Mesendoderm (in vitro differentiated cells): Measurements from ENCODE around the gene MICU1.
"Not testable (repeated sequence)": the region's sequence is repeated elsewhere in the genome, so short reads cannot be mapped to it uniquely, and the experiment has no call there.

Experiments used
- DNase-seq: peaks from one replicate; pipeline ENCODE4 v3.0.0; 2013
- H2AK5ac ChIP-seq: 2 replicates; pipeline ENCODE4 v1.6.1; 2013; ENCODE audit warnings: low read length, inconsistent platforms
- H2BK120ac ChIP-seq: 2 replicates; pipeline ENCODE4 v1.6.1; 2013; ENCODE audit warnings: low read depth, mild to moderate bottlenecking, low read length, moderate library complexity, mixed read lengths
- H2BK15ac ChIP-seq: replicated peaks from 2 replicates; pipeline ENCODE4 v1.6.1; 2013; ENCODE audit warnings: low read depth, mild to moderate bottlenecking, moderate library complexity
- H2BK5ac ChIP-seq: 2 replicates; pipeline ENCODE4 v1.6.1; 2013; ENCODE audit warnings: low read length, inconsistent platforms
- H3K18ac ChIP-seq: 2 replicates; pipeline ENCODE4 v1.6.1; 2013; ENCODE audit warnings: mild to moderate bottlenecking, low read length, mixed read lengths
- H3K23ac ChIP-seq: one replicate; pipeline ENCODE4 v1.6.1; 2013; ENCODE audit warnings: low read length
- H3K27ac ChIP-seq: 2 replicates; pipeline ENCODE4 v1.5.1; 2013; ENCODE audit warnings: low read depth, mild to moderate bottlenecking, inconsistent platforms, low read length, moderate library complexity
- H3K27me3 ChIP-seq: 2 replicates; pipeline ENCODE4 v1.6.1; 2013; ENCODE audit warnings: low read length, control low read depth, mild to moderate bottlenecking, inconsistent platforms; ENCODE audit not compliant: insufficient read depth, poor library complexity
- H3K36me3 ChIP-seq: 2 replicates; pipeline ENCODE4 v1.6.1; 2013; ENCODE audit warnings: low read length, inconsistent platforms; ENCODE audit not compliant: control insufficient read depth, insufficient read depth
- H3K4ac ChIP-seq: one replicate; pipeline ENCODE4 v1.6.1; 2013; ENCODE audit warnings: low read depth, mild to moderate bottlenecking, low read length, moderate library complexity
- H3K4me1 ChIP-seq: 2 replicates; pipeline ENCODE4 v1.6.1; 2013; ENCODE audit warnings: low read depth, low read length, inconsistent platforms; ENCODE audit not compliant: control insufficient read depth
- H3K4me2 ChIP-seq: 2 replicates; pipeline ENCODE4 v1.6.1; 2013; ENCODE audit warnings: low read length
- H3K4me3 ChIP-seq: 2 replicates; pipeline ENCODE4 v1.5.1; 2013; ENCODE audit warnings: mild to moderate bottlenecking, low read length
- H3K56ac ChIP-seq: one replicate; pipeline ENCODE4 v1.6.1; 2013; ENCODE audit warnings: low read length
- H3K79me1 ChIP-seq: 2 replicates; pipeline ENCODE4 v1.6.1; 2013; ENCODE audit warnings: low read length, inconsistent platforms
- H3K79me2 ChIP-seq: 2 replicates; pipeline ENCODE4 v1.6.1; 2013; ENCODE audit warnings: mild to moderate bottlenecking, low read length; ENCODE audit not compliant: control insufficient read depth, insufficient read depth
- H3K9ac ChIP-seq: 2 replicates; pipeline ENCODE4 v1.6.1; 2013; ENCODE audit warnings: low read length, inconsistent platforms
- H4K5ac ChIP-seq: one replicate; pipeline ENCODE4 v1.6.1; 2013; ENCODE audit warnings: low read length
- H4K8ac ChIP-seq: one replicate; pipeline ENCODE4 v1.6.1; 2013; ENCODE audit warnings: low read depth, mild to moderate bottlenecking, control low read depth, low read length, moderate library complexity
- WGBS: extraction: QIAGEN DNeasy Blood & Tissue Kit; methylation state at CpG from one replicate; pipeline ENCODE4 v1.1.7; 2013; ENCODE audit warnings: low lambda C conversion rate, missing lambda C conversion rate; ENCODE audit not compliant: insufficient coverage; ENCODE audit errors: extremely low coverage; 5-methylcytosine and 5-hydroxymethylcytosine counted together

Gene MICU1

GRCh38 chr10:72449941-72450441, 175.9 kb downstream of the MICU1 start:
- Histone ChIP-seq H3K4me3 (no peak overlapping the region), H2BK5ac (no peak overlapping the region), H3K36me3 (peaks cover 2% of the 10 kb centered on the region), H2AK5ac (no peak overlapping the region), H3K4me1 (no peaks in the 10 kb centered on the region), H2BK120ac (no peak overlapping the region), H3K56ac (no peak overlapping the region), H4K8ac (no peak overlapping the region), H3K4me2 (no peak overlapping the region), H3K27ac (no peak overlapping the region), H3K27me3 (no peaks in the 10 kb centered on the region), H3K23ac (no peak overlapping the region), H3K79me2 (no peaks in the 10 kb centered on the region), H3K9ac (no peak overlapping the region), H3K4ac (no peak overlapping the region), H4K5ac (no peak overlapping the region), H3K18ac (no peak overlapping the region), H2BK15ac (no peak overlapping the region), H3K79me1 (no peaks in the 10 kb centered on the region)
- WGBS = no CpG with 5 or more reads among the region's 6 CpGs
- no peak for DNase-seq

- no peak overlapping the region for H3K18ac ChIP-seq
- H2BK120ac ChIP-seq = no peak overlapping the region
- H2BK15ac ChIP-seq = no peak overlapping the region
- H3K27ac ChIP-seq = no peak overlapping the region
- WGBS = no CpG with 5 or more reads among the region's 3 CpGs
- H3K4ac ChIP-seq = no peak overlapping the region
- no peak overlapping the region for H4K5ac ChIP-seq
- no peak overlapping the region for H3K56ac ChIP-seq
- no peak overlapping the region for H3K4me3 ChIP-seq
- DNase-seq = no peak
- H3K9ac ChIP-seq = no peak overlapping the region
- no peaks in the 10 kb centered on the region for H3K27me3 ChIP-seq
- no peak overlapping the region for H2BK5ac ChIP-seq
- no peaks in the 10 kb centered on the region for H3K36me3 ChIP-seq
- H3K79me2 ChIP-seq = no peaks in the 10 kb centered on the region
- no peak overlapping the region for H3K23ac ChIP-seq
- no peaks in the 10 kb centered on the region for H3K79me1 ChIP-seq
- H3K4me2 ChIP-seq = no peak overlapping the region
- no peak overlapping the region for H2AK5ac ChIP-seq
- no peaks in the 10 kb centered on the region for H3K4me1 ChIP-seq
- H4K8ac ChIP-seq = no peak overlapping the region
Measured at GRCh38 chr10:72445851-72446250, 180.0 kb downstream of the MICU1 start.

- not testable (repeated sequence) for H2AK5ac ChIP-seq, H3K18ac ChIP-seq, H3K36me3 ChIP-seq, H3K4me2 ChIP-seq, H3K56ac ChIP-seq, H3K27me3 ChIP-seq, H3K23ac ChIP-seq, H3K79me2 ChIP-seq, H4K5ac ChIP-seq, H3K79me1 ChIP-seq, H3K27ac ChIP-seq, H2BK5ac ChIP-seq, H3K4ac ChIP-seq, H3K9ac ChIP-seq, H3K4me3 ChIP-seq, H2BK120ac ChIP-seq, H2BK15ac ChIP-seq, DNase-seq, H4K8ac ChIP-seq, H3K4me1 ChIP-seq
- no CpG with 5 or more reads among the region's 3 CpGs for WGBS
Measured at GRCh38 chr10:72442969-72443368, 182.9 kb downstream of the MICU1 start.

- no peak for DNase-seq
- Histone ChIP-seq H3K27me3 (no peaks in the 10 kb centered on the region), H3K4ac (no peak overlapping the region), H3K79me1 (no peaks in the 10 kb centered on the region), H3K4me3 (no peak overlapping the region), H2AK5ac (no peak overlapping the region), H3K56ac (no peak overlapping the region), H3K36me3 (no peaks in the 10 kb centered on the region), H3K23ac (no peak overlapping the region), H4K5ac (no peak overlapping the region), H3K9ac (no peak overlapping the region), H3K18ac (no peak overlapping the region), H2BK120ac (no peak overlapping the region), H3K27ac (no peak overlapping the region), H3K79me2 (no peaks in the 10 kb centered on the region), H2BK15ac (no peak overlapping the region), H3K4me2 (no peak overlapping the region), H4K8ac (no peak overlapping the region), H3K4me1 (no peaks in the 10 kb centered on the region), H2BK5ac (no peak overlapping the region)
- WGBS = no CpG with 5 or more reads among the region's 12 CpGs
Measured at GRCh38 chr10:72435570-72435969, 190.3 kb downstream of the MICU1 start.

- H2BK5ac ChIP-seq, H2BK15ac ChIP-seq, H3K27ac ChIP-seq, H3K56ac ChIP-seq, H2AK5ac ChIP-seq, H3K4me1 ChIP-seq, H4K8ac ChIP-seq, H3K18ac ChIP-seq, H3K79me1 ChIP-seq, H2BK120ac ChIP-seq, H3K4me3 ChIP-seq, H3K79me2 ChIP-seq, H3K4me2 ChIP-seq, H3K9ac ChIP-seq, H3K27me3 ChIP-seq, DNase-seq, H3K4ac ChIP-seq, H4K5ac ChIP-seq, H3K23ac ChIP-seq, H3K36me3 ChIP-seq: not testable (repeated sequence)
- WGBS = no CpG with 5 or more reads among the region's 4 CpGs
Measured at GRCh38 chr10:72430936-72431335, 194.9 kb downstream of the MICU1 start.

GRCh38 chr10:72429931-72430330, 195.9 kb downstream of the MICU1 start:
- no peak overlapping the region for H3K4me2 ChIP-seq
- no peak overlapping the region for H2BK120ac ChIP-seq
- no peak overlapping the region for H3K9ac ChIP-seq
- H3K23ac ChIP-seq = no peak overlapping the region
- H3K27me3 ChIP-seq = no peaks in the 10 kb centered on the region
- DNase-seq = no peak
- H3K79me1 ChIP-seq = no peaks in the 10 kb centered on the region
- H3K4ac ChIP-seq = no peak overlapping the region
- no peak overlapping the region for H2AK5ac ChIP-seq
- no peak overlapping the region for H3K4me3 ChIP-seq
- no peak overlapping the region for H2BK5ac ChIP-seq
- no peak overlapping the region for H3K56ac ChIP-seq
- H3K79me2 ChIP-seq = no peaks in the 10 kb centered on the region
- no peaks in the 10 kb centered on the region for H3K36me3 ChIP-seq
- no CpG with 5 or more reads among the region's 1 CpG for WGBS
- no peak overlapping the region for H4K5ac ChIP-seq
- H3K4me1 ChIP-seq = peaks cover 3% of the 10 kb centered on the region
- H2BK15ac ChIP-seq = no peak overlapping the region
- no peak overlapping the region for H4K8ac ChIP-seq
- H3K27ac ChIP-seq = no peak overlapping the region
- no peak overlapping the region for H3K18ac ChIP-seq
